Measurements from ENCODE around the gene PAK5.

GRCh38 chr20:9498322-9498721 is 340.6 kb downstream of the PAK5 start:
- TF ChIP-seq SIN3A (IDR thresholded peaks at IDR 0.05; ENCODE audit: borderline replicate concordance, insufficient read depth, low read length) (no peak), POLR2AphosphoS5 (IDR thresholded peaks at IDR 0.05; ENCODE audit: low read depth, low read length) (no peak), REST (IDR thresholded peaks at IDR 0.05; ENCODE audit: insufficient read depth in 1 of 2, low read depth in 2 of 2, low read length in 2 of 2) (no peak)

Data from PFSK-1 (cell line).